CMK (cell line): ENCODE results near the gene PPP2R2C.

ENCODE experiments used
- DNase-seq: peaks from one replicate; pipeline ENCODE4 v3.0.0-alpha.2; 2010; ENCODE audit warnings: low read depth

Gene PPP2R2C

GRCh38 chr4:6469144-6469543 lies 3.3 kb downstream of the PPP2R2C start:
- DNase-seq: no peak

- no peak for DNase-seq
Measured at GRCh38 chr4:6468376-6468775, 4.0 kb downstream of the PPP2R2C start.

DNA sequence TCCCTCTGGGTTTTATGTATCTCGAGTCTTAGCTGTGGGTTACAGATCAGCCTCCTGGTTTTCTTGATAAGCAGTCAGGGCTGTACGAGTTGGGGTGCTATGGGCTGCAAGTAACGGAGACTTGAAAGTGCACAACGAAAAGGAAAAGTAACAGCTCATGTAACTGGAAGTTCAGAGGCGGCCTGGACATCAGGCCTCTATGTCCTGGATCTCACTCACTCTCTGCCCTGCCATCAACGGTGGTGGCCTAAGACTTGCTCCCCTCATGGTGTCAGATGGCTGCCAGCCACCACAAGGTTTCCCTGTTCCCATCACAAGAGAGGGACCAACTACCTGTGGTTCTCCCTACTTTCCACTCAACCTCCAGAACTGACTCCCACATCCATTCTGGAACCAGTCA lies 4.8 kb downstream of the PPP2R2C start:
- no peak for DNase-seq

- DNase-seq: no peak
Measured at GRCh38 chr4:6466756-6467381, 5.5 kb downstream of the PPP2R2C start.

- DNase-seq: no peak
Measured at GRCh38 chr4:6465955-6466354, 6.5 kb downstream of the PPP2R2C start.

DNA sequence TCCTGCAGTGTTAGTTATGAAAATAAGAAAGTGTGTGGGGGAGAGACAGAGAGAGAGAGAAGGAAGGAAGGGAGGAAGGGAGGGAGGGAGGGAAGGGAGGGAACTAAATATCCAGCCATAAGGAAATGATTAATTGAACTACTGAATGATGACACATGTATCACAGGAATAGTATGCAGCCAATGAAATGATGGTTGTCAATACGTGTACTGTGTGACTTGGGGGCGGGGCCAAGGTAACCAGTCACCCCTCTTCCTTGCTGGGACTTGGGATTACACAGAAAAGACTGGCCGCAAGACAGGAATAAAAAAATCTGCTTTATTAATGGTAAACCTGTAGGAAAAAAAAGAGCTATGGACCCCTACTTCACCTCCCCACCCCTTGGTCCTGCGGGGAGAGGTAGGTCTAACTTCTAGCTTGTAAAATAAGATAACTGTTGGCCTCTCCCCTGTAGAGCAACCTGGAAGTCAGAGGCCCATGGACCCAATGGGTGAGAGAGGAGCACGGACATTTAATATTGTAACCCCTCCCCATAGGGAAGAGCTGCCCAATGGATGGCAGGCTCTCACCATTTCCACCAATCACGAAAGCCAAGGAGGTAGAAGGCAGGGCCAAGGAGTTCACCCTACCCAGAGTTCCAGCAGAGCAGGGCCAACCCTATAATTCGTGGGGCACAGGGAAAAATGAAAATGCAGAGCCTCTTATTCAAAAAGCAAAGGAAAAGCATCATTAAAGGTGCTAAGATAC lies 7.4 kb downstream of the PPP2R2C start:
- DNase-seq: no peak

DNA sequence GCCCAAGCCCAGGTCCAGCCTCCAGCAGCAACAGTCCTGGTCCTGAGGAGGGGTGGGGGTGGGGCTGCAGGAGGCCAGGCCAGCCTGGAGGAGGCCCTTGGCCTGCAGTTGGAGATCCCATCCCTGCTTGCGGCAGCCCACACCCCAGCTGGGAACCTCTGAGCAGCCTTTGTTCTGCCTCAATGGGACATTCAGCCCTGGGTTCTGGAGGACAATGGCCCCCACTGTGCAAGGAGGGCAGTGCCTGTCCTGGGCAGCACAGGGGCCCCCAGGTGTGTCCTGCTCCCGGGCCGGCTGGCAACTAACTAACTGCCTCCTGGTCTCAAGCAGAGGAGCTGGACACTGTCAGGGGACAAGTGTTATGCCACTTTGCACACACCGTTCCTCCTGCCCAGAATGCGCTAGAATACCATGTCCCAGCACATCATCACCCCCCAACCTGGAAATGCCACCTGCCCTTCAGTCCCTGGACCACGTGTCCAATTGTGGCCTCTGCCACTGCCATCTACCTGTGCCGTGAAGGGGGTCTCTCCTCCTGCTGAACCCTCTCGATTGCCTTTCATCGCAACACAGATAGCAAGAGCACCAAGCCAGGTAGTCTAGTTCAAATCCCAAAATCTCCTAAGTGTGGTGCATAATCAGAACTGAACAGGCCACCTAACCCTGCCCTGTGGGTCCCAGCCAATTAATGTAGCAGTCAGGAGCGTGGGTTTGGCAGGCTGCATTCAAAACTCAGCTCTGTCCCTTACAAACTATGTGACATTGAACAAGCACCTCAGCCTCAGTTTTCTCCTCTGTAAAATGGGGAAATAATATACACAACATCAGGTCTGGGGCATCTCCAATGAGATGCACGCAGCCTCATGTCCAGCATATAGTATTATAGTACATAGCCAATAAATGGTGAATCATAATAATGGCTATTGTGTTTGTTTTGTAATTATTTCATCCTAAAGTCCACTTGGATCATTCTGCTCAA lies 8.8 kb downstream of the PPP2R2C start:
- no peak for DNase-seq

GRCh38 chr4:6461301-6462165 lies 10.9 kb downstream of the PPP2R2C start:
- DNase-seq: no peak

DNA sequence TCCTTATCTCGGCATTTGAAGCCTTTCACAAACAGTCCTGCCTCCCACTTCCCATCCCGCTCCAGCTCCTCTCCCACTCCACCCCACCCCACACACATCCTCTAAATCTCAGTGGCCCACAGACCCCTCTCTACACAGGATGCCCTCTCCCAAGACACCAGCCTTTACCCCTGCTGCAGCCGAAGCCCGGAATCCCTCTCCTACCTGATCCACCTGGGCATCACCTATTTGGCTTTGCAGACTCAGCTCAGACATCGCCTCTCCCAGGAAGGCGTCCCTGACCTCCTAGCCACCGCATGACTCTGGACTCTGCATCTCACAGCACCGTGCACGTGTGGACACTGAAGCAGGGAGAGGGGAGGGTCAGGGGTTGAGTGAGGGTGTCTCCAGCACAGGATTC lies 11.5 kb downstream of the PPP2R2C start:
- DNase-seq: no peak

DNA sequence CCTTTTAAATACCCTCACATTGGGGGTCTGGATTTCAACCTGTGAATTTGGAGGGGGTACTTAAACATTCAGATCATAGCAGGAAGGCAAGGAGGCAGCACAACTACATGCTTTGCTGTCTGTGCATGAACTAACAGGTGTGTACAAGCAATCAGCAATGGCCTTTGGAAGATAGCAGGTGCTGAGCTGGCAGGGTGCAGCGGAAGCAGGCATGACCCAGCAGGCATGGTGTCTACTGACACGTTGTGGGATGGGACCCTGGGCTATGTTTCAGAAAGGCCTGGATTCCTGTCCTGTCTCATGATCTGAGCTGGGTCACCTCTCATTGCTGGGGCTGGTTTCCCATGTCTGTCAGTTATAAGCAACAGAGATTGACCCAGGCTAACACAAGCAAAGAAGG lies 13.9 kb downstream of the PPP2R2C start:
- DNase-seq: no peak

DNA sequence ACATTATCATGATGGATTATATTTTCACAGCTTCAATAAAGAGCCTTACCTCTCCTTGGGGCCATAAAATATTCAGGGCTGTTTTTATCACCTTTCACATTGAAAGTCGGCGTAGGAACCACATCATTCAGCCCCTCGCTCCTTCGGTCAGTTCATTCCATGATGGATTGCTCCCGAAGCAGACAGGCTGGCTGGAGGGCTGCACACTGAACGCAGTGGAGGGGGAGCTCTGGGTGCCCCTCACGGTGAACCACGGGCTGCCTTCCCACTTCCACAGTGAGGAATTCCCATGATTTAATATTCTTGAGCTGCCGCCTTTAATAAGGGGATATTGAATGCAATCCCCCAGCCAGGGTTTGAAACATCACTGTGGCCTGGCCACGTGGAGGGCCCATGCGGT lies 16.0 kb downstream of the PPP2R2C start:
- DNase-seq: no peak

- no peak for DNase-seq
Measured at GRCh38 chr4:6454112-6454910, 18.1 kb downstream of the PPP2R2C start.

GRCh38 chr4:6453688-6453990 lies 18.8 kb downstream of the PPP2R2C start:
- DNase-seq: no peak

DNA sequence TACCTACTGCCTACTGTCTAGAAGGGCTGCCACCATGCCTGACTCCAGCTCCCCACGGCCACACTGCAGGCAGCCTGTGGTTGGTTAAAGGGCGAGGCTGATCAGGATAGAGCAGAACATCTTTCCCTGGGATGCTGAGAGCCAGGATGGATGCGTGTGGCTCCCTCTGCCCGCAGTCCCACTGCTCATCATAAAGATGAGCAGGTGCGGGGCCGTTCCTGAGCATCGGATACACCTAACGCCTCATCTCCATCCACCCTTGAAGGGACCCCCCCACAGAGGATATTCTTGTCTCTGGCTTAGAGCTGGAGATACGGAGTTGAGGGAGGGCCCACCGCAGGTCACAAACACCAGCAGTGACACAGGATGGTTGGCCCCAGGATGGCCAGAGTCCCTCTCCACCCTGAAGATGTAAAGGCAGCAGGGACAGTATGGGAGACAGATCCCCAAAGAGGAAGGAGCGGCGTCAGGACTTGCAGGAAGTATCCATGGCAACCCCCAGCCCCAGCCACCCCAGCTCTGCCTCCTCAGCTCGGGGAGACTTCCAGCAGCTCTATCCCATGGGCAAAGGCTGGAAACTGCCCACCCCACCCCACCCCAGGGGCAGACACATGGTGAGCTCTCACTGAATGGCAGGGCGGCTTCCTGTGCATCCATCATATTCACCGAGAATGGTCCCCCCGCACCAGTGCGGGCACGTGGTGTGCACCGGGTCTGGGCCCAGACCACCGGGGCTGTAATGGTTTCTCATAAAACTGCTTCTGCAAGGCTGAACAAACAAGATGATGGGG lies 19.3 kb downstream of the PPP2R2C start:
- no peak for DNase-seq

GRCh38 chr4:6452116-6452896 lies 20.1 kb downstream of the PPP2R2C start:
- DNase-seq: no peak

DNA sequence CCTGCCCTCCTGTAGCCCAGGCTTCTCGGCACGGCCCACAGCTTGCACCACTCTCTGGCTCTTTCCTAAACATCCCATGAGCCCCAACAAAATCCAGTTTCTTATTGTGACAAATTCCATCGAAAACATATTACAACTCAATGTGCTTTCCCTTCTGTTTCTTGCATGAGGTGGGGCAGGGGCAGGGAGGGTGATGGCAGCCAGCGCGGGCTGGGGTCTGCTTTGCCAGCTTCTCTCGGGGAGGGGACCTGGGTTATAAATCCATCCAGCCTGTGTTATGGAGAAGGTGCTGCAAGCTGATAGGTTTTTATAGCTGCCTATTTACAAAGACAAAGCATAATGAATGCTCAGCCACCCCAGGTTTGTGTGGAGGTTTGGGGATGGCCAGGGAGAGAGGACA lies 21.1 kb downstream of the PPP2R2C start:
- DNase-seq: no peak

GRCh38 chr4:6450709-6451108 lies 21.7 kb downstream of the PPP2R2C start:
- DNase-seq: no peak

DNA sequence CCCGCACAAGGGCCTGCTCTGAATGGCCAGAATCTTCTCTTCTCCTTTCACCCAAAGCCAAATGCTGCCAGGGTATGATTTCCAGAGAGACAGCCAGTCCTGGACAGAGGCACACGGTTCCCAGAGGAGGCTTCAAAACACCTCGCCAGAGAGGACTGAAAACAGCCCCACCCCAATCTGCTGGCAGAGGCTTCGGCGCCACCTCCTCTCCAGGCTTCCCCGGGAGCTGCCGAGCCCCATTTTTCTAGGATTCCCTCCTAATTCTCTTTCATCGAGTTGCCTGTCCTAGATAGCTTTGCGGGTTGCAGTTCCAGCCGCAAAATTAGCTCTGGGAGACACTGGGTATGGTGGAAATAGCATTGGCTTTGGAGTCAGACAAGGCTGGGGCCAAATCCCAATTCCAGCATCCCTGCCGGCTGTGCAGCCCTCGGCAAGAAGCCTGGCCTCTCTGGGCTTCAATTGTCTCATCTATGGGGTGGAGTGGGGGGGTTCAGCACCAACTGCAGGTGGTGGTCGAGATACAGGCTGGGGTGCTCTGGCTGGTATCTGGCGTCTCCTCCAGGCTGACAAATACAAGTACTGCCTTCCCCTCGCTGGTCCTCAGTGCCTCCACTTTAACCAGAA lies 22.6 kb downstream of the PPP2R2C start:
- DNase-seq: no peak

DNA sequence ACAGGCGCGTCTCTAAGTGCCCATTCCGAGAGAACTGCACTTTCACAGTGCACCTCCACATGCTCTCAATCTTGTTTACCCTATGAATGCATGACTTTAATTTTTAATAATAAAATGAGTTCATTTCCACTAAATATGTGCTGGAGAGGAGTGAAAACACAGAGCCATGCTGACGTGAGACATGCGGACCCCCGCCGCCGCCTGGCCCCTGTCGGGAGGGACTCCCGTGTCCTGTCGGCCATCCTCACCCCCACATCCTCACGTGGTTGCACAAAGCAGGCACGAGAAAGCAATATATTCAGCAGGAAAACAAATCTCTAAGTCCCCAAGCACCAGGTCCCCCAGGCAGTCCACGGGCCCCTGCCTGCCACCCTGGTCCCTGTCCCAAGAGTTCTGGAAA lies 23.1 kb downstream of the PPP2R2C start:
- no peak for DNase-seq
